Activated CD4-positive, CD25-positive, alpha-beta regulatory T cell treated with anti-CD3 and anti-CD28 coated beads, Interleukin-2, amount 50 U/mL, for 16 hours (primary cell): ENCODE results near the gene ZBTB7A.

Experiments used
- DNase-seq: peaks from one replicate; pipeline ENCODE4 v3.0.0-alpha.2; 2020; ENCODE audit warnings: low read depth, low spot score

The ZBTB7A gene

DNA sequence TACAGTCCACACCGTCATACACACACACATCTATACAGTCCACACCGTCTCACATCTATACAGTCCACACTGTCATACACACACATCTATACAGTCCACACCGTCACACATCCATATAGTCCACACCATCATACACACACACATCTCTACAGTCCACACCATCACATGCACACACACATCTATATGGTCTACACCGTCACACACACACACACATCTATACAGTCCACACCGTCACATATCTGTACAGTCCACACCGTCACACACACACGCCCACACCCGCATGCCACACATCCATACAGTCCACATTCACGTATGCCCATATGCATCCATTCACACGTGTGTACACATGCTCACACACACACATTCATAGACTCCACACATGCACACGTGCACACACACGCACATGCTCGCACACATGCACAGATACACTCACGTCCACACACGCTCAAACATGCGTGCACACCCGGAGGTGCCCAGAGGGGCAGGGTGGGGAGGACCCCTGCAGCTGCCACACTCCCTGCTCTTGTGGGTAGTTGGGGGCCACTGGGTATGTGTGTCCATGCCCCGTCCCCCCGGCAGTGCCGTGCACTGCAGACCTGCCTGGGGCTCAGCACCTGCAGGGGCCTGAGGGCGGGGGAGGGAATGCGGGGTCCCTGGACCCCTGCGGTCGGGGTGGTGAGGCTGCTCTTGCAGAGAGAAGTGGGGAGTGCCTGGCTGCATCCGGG is 30.0 kb downstream of the ZBTB7A start:
- no peak for DNase-seq

DNA sequence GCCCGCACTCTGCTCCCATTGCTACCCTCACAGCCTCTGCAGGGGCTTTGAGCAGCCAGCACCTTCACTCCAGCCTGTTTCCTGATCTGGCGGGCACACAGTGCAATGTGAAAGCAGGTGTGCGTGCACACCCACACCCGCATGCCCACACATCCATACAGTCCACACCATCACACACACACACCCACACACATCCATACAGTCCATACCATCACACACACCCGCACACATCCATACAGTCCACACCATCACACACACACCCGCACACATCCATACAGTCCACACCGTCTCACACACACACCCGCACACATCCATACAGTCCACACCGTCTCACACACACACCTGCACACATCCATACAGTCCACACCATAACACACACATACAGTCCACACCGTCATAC is 31.1 kb downstream of the ZBTB7A start:
- DNase-seq: no peak

DNA sequence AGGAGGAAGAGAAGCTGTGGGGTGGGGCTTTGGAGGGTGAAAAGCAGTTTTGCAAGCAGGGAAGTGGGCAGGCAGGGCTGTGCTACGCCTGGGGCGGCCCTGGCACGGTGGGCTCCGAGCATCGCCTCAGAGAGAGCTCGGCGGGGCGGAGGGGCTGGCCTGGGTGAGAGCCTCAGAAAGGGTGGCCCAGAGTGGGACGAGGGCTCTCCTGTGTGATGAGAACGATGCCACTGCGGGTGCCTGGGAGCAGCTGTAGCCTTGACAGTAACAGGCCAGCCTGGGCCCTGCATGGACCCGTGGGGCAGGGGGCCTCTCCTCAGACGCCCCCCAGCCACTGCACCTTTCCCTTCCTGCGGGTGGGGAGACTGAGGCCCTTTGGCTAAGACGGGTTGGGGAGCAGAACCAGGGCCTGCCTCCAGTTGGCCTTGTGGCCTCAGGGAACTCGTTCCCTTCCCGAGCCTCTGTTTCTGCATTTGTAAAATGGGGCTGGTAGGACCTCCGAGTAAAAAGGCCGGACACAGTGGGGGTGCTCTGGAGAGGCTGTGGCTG is 31.6 kb downstream of the ZBTB7A start:
- no peak for DNase-seq

GRCh38 chr19:4034048-4035017 is 32.4 kb downstream of the ZBTB7A start:
- DNase-seq: no peak

GRCh38 chr19:4033028-4033956 is 33.4 kb downstream of the ZBTB7A start:
- no peak for DNase-seq

DNA sequence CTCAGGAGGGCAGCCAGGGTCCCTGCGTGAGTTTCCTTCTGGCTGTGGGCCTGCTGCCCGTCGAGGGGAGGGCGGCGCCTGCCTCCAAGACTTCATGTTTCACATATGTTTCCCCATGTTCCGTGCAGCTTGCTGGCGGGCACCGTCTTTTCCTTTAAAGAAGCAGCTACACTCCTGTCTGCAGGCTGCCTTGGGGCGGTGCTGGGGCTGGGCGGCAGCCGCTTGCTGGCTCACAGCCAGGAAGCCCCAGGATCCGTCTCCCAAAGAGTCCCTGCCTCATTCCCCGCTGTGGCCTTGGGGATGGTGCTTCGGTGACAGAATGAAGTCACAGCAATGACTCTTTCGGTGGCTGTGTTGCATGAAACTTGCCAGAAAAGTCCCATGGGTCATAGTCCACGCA is 34.3 kb downstream of the ZBTB7A start:
- no peak for DNase-seq

- DNase-seq: no peak
Observed at GRCh38 chr19:4031420-4031819, 35.3 kb downstream of the ZBTB7A start.

- DNase-seq: no peak
Observed at GRCh38 chr19:4030981-4031380, 35.7 kb downstream of the ZBTB7A start.

DNA sequence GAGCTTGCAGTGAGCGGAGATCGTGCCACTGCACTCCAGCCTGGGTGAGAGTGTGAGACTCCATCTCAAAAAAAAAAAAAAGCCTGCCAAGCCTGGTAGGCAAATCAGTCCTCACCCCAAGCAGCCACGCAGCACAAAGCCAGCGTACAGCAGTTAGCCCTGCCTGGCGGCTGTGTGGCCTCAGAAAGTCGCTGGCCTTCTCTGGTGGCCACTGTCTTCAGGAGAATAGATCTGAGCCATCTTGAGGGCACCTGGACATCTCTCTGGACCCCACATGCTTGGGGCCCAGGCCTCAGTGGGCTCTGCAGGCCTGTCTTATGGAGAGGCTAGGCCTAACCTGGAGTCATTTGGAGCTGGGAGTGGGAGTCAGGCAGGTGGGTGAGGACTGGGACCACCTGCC is 36.1 kb downstream of the ZBTB7A start:
- DNase-seq: no peak

- no peak for DNase-seq
Observed at GRCh38 chr19:4029247-4029614, 37.5 kb downstream of the ZBTB7A start.

GRCh38 chr19:4028334-4029246 is 38.1 kb downstream of the ZBTB7A start:
- DNase-seq: no peak

- no peak for DNase-seq
Observed at GRCh38 chr19:4027146-4027545, 39.6 kb downstream of the ZBTB7A start.

DNA sequence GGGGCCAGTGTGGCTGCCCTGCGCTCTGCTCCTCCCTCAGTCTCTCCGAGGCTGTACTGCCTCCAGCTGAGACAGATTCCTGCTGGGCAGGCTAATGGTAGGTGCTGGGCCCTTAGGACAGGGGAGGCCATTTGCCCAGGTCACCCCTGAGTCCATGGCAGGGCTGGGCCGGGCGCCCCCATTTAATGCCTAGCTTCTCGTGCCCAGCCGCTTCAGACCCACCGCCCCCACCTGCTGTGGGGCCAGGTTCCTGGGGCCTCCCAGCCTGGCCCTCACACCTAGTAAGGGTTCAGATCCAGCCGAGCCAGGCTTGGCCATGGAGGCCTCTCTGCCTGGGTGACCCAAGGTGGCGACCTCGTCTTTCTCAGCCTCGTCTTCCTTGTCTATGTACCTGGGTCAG is 41.4 kb downstream of the ZBTB7A start:
- no peak for DNase-seq

DNA sequence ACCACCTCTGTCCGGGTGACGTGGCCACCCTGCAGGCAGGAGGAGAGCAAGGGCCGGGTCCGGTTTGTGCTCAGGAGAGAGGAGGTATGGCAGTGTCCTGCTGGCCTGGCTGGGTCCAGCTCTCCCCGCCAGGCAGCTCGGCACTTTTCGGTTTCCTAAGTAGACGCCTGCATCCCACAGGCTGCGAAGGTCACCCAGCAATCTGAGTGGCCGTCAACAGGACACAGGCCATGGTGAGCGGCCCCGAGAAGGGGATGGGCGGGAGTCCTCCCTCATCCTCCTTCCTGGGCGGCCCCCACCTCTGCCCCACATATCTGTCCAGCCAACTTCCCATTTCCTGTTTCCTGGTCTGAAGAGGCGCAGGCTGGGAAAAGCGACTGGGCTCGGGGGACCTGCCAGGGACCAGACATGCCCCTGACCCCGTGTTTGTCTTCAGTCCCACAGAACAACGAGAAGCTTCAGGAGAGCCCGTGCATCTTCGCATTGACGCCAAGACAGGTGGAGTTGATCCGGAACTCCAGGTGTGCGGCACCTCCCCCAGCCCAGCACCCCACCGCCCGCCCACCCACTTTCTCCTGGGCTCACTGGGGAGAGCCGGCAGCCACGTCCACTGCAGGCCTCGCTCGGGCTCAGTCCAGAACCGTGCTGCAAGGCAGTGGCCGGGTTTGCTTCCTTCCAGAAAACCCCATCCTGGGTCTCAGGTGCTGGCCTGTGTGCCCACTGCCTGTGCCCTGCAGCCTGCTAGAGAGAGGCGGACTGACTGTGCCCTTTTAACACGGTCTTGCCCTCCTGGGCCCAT is 42.9 kb downstream of the ZBTB7A start:
- DNase-seq: no peak

DNA sequence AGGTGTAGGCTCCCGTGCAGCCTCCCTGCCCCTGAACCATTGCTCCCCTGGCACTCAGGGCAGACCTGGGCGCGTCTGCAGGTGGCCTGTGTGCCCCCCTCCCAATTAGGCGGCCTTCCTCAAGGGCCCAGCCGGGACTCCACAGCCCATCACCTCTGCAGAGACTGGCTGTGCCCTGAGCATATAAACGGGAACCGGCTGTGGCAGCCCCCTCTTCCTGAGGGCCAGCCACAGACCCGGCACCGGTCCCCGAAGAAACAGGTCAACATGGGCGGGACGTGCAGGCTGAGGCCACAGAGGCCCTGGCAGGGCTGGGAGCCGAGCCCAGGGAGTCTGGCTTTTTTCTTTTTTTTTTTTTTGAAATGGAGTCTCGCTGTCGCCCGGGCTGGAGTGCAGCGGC is 47.1 kb downstream of the ZBTB7A start:
- DNase-seq: no peak

DNA sequence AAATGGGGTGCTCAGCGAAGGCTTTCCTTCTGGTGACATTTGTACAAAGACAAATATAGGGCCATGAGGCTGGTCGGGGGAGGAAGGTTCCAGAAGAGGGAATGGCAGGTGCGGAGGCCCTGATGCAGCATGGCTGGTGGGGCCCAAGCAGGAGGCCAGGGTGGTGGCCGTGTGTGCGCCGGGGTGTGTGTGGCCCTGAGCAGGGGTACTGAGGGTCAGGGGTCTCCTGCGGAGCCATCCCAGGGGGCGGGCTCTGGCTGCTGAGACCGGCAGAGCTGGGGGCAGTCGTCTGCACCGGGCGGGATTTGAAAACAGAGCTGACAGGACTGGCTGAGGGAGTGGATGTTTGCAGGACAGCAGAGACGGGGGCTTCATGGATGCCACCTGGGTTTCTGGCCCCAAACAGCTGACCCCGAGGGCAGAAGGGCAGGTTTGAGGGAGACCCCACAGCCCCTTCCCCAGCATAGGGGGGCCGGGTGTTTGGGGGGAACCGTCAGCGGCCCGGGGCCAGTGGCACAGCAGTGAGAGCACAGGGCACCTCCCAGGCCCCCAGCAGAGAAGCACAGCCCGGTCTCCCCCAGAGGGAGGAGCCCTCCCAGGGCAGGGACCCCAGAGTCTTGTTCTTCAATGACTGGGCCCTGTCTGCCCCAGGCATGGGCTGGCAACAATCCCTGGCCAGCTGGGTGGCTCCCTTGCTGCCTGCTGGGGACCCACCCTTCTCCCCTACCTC is 47.8 kb downstream of the ZBTB7A start:
- DNase-seq: no peak

DNA sequence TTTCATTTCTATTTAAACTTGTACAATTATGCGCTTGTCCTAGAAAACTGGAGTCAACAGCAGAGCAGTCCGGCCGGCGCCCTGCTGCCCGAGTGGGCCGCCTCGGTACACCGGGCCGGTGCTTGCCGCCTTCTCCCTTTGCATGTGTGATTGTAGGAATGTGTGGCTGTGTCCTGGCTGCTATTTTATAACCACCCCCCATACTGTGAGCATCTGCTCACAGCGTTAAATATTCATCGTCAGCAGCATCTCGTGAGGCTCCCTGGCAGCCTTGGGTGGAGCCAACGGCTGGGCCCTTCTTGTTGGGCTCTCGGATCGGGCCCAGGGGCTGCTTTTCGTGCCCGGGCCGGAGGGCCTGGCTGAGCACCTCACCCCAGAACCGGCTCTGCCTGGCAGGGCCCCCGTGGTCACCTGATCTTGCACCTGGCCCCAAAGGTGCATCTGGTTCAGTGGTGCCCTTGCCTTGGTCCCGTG is 48.5 kb downstream of the ZBTB7A start:
- DNase-seq: no peak

DNA sequence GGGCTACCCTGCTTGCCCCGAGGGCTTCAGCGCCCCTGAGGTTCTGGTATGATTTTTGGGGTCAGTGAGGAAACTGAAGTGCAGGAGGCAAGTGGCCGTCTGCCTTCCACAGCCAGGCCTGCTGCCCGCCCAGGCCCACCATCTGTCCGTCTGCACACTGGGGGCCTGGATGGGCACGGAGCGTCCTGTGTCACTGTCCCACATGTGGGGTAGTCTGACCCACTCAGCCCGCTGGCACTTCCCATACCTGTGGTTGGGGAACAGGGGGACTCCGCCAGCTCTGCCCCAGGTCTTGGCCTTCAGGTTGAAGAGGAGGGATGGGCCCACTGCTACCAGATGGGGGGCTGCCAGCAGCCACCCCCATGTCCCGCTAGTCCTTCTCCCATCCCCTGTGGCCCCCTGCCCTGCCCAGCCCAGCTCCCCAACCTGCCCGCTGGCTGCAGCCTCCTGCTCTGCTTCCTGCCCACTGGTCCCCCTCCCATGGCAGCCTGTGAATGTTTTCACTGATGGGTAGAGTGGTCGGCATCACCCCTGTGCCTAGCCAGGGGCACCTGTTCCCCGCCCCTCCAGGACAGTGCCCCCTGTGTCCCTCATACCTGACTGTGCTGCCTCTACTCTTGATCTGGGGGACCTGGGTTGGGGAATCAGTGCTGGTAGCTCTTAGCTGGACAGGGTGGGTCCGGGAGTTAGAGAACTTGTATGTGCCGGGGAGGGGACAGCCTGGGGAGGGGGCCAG is 49.6 kb downstream of the ZBTB7A start:
- no peak for DNase-seq
